GM19035 (cell line): Measurements from ENCODE around the gene AIFM2.
A peak's percentile ranks its signal among the peaks of the same experiment; 100 is the strongest.
"Not testable (repeated sequence)": the region's sequence is repeated elsewhere in the genome, so short reads cannot be mapped to it uniquely, and the experiment has no call there.

ENCODE experiments used
- ATAC-seq: cut with Tn5 transposase; IDR thresholded peaks from one replicate; pipeline ENCODE4 v1.9.1; 2021; ENCODE audit not compliant: unreplicated experiment

Gene AIFM2

GRCh38 chr10:70123817-70124216, 8.8 kb downstream of the AIFM2 start:
- ATAC-seq, result no peak

GRCh38 chr10:70123166-70123565, 9.5 kb downstream of the AIFM2 start:
- ATAC-seq, result not testable (repeated sequence)

- ATAC-seq, result no peak
These were observed 9.9 kb downstream of the AIFM2 start for GRCh38 chr10:70122742-70123141.

- no peak for ATAC-seq
These were observed 11.2 kb downstream of the AIFM2 start for GRCh38 chr10:70121281-70121949.

GRCh38 chr10:70120417-70120816, 12.2 kb downstream of the AIFM2 start:
- ATAC-seq, result no peak

GRCh38 chr10:70119623-70120022, 13.0 kb downstream of the AIFM2 start:
- no peak for ATAC-seq

GRCh38 chr10:70119197-70119596, 13.4 kb downstream of the AIFM2 start:
- no peak for ATAC-seq

GRCh38 chr10:70118196-70118595, 14.4 kb downstream of the AIFM2 start:
- no peak for ATAC-seq

GRCh38 chr10:70117646-70118045, 15.0 kb downstream of the AIFM2 start:
- ATAC-seq, result no peak

- peak; percentile 49 for ATAC-seq
These were observed 16.5 kb downstream of the AIFM2 start for GRCh38 chr10:70115948-70116682.

- ATAC-seq, result no peak
These were observed 17.7 kb downstream of the AIFM2 start for GRCh38 chr10:70114902-70115301.

- no peak for ATAC-seq
These were observed 20.6 kb downstream of the AIFM2 start for GRCh38 chr10:70112071-70112470.

- no peak for ATAC-seq
These were observed 21.1 kb downstream of the AIFM2 start for GRCh38 chr10:70111496-70111895.

- no peak for ATAC-seq
These were observed 23.4 kb downstream of the AIFM2 start for GRCh38 chr10:70109064-70109729.

- ATAC-seq, result no peak
These were observed 25.4 kb downstream of the AIFM2 start for GRCh38 chr10:70106958-70107791.

GRCh38 chr10:70101668-70102067, 31.0 kb downstream of the AIFM2 start:
- no peak for ATAC-seq

GRCh38 chr10:70101068-70101562, 31.5 kb downstream of the AIFM2 start:
- not testable (repeated sequence) for ATAC-seq

- ATAC-seq, result no peak
These were observed 34.4 kb downstream of the AIFM2 start for GRCh38 chr10:70098271-70098670.

GRCh38 chr10:70097459-70097858, 35.2 kb downstream of the AIFM2 start:
- ATAC-seq, result no peak

GRCh38 chr10:70096705-70097420, 35.8 kb downstream of the AIFM2 start:
- no peak for ATAC-seq
